DND-41 (cell line): Measurements from ENCODE around the gene PTCRA.

Source experiments
- EZH2 ChIP-seq: IDR thresholded peaks from 3 replicates; pipeline ENCODE4 v1.6.1; 2012; ENCODE audit warnings: borderline replicate concordance, low read depth, mild to moderate bottlenecking, moderate library complexity, low read length, inconsistent platforms; ENCODE audit not compliant: severe bottlenecking
- TF ChIP-seq, protein P1 (sequence below): IDR thresholded peaks from 2 replicates; pipeline ENCODE4 v1.5.1; 2012; ENCODE audit warnings: borderline replicate concordance, low read length, moderate library complexity, mild to moderate bottlenecking; ENCODE audit not compliant: poor library complexity, severe bottlenecking; ENCODE audit errors: extremely low read depth

DNA sequence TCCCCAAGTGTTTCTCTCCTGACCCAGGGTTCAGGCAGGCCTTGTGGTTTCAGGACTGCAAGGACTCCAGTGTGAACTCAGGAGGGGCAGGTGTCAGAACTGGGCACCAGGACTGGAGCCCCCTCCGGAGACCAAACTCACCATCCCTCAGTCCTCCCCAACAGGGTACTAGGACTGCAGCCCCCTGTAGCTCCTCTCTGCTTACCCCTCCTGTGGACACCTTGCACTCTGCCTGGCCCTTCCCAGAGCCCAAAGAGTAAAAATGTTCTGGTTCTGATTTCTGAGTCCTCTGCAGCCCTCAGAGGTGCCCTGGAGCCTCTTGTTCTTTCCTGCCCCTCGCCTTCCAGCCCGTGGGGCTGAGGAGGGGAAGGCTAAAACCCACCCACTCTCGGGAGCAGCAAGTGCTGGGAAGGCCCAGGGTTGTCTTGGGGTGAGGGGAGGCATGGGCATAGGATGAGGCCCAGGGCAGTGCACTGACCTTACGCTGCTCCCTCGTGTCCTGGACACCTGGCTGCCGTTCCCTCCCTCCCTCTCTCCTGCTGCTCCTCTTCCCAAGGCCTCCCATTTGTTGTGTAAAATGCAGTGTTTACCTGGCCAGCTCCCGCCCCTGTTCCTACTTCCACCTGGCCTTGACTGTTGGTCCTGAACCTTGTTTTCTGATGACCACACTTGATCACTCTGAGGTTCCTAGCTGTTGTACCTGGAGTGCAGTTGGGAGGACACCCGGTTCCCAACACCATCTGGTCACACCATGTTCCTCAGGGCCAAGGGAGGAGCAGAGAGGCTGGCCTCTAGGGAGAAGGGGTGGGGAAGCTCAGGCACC lies 23.3 kb downstream of the PTCRA start:
- TF ChIP-seq, protein P1, sequence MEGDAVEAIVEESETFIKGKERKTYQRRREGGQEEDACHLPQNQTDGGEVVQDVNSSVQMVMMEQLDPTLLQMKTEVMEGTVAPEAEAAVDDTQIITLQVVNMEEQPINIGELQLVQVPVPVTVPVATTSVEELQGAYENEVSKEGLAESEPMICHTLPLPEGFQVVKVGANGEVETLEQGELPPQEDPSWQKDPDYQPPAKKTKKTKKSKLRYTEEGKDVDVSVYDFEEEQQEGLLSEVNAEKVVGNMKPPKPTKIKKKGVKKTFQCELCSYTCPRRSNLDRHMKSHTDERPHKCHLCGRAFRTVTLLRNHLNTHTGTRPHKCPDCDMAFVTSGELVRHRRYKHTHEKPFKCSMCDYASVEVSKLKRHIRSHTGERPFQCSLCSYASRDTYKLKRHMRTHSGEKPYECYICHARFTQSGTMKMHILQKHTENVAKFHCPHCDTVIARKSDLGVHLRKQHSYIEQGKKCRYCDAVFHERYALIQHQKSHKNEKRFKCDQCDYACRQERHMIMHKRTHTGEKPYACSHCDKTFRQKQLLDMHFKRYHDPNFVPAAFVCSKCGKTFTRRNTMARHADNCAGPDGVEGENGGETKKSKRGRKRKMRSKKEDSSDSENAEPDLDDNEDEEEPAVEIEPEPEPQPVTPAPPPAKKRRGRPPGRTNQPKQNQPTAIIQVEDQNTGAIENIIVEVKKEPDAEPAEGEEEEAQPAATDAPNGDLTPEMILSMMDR = no peak
- TF ChIP-seq EZH2 = no peak
